ENCODE data around the gene GGT5. TPM values are rescaled to one million over a fixed set of nuclear protein-coding genes. Genes with fewer than 3 reads are reported as not detected.

The GGT5 gene
- total and polyA plus RNA-seq, 2 of the 13 experiments (the other 11 are each of a cell fraction or from before 2014, with no cell fraction given) = 0.69 to 3.1 TPM

DNA sequence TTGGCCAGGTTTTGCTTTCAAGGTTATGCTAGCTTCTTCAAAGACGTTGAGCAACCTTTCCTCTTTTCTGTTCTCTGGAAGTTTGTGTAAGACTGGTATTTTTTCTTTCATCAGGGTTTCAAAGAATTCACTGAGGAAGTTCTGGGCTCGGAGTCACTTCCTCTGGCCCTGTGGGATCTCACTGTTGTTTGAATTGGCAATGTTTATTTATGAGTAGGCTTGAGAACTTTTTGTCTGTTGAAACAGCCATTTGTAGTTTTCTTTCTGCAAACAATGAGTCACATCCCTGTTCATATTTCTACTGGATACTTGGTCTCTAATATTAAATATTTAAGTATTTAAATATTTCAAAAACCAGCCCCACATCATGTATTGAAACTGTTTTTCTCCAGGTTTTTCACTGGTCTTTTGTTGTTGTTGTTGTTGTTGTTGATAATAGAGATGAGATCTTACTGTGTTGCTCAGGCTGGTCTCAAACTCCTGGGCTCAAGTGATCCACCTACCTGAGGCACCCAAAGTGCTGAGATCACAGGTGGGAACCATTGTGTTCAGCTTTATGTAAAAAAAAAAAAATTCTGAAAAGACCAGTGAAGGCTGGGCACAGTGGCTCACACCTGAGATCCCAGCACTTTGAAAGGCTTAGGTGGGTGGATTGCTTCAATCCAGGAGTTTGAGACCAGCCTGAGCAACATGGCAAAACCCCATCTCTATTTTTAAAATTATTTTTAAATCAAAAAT is 36.7 kb downstream of the GGT5 start (continued):
- TF ChIP-seq YEATS2 (CRISPR knock-in tag; IDR thresholded peaks at IDR 0.05; ENCODE audit: borderline replicate concordance) (peak; percentile 58; the same call in 1 of the 2 replicates), MIER3 (CRISPR knock-in tag; IDR thresholded peaks at IDR 0.05; ENCODE audit: borderline replicate concordance) (peak; percentile 40; the same call in 1 of the 2 replicates), ELF1 (CRISPR knock-in tag; IDR thresholded peaks at IDR 0.05) (no peak), NR2F2 (IDR thresholded peaks at IDR 0.05; ENCODE audit: borderline replicate concordance, low read depth) (no peak), LCORL (IDR thresholded peaks at IDR 0.05) (no peak), LCORL (CRISPR knock-in tag; IDR thresholded peaks at IDR 0.05) (peak; percentile 62; the same call in 1 of the 2 replicates), RCOR2 (CRISPR knock-in tag; IDR thresholded peaks at IDR 0.05) (peak; percentile 62; the same call in 1 of the 2 replicates), MTA1 (CRISPR knock-in tag; IDR thresholded peaks at IDR 0.05; ENCODE audit: borderline replicate concordance) (no peak), ZBTB42 (CRISPR knock-in tag; IDR thresholded peaks at IDR 0.05) (no peak), ETV6 (CRISPR knock-in tag; conservative IDR thresholded peaks at IDR 0.05) (no peak), ZNF143 (CRISPR knock-in tag; IDR thresholded peaks at IDR 0.05) (no peak), ZNF776 (CRISPR knock-in tag; IDR thresholded peaks at IDR 0.05) (no peak), ATF1 (CRISPR knock-in tag; IDR thresholded peaks at IDR 0.05) (0 out of 2 replicates have a peak, but pooled peaks have one; percentile 24), TAF1 (CRISPR knock-in tag; IDR thresholded peaks at IDR 0.05) (no peak)
- TF ChIP-seq, protein P1, sequence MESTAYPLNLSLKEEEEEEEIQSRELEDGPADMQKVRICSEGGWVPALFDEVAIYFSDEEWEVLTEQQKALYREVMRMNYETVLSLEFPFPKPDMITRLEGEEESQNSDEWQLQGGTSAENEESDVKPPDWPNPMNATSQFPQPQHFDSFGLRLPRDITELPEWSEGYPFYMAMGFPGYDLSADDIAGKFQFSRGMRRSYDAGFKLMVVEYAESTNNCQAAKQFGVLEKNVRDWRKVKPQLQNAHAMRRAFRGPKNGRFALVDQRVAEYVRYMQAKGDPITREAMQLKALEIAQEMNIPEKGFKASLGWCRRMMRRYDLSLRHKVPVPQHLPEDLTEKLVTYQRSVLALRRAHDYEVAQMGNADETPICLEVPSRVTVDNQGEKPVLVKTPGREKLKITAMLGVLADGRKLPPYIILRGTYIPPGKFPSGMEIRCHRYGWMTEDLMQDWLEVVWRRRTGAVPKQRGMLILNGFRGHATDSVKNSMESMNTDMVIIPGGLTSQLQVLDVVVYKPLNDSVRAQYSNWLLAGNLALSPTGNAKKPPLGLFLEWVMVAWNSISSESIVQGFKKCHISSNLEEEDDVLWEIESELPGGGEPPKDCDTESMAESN (CRISPR knock-in tag; conservative IDR thresholded peaks at IDR 0.05) = 0 out of 2 replicates have a peak, but pooled peaks have one; percentile 27
- TF ChIP-seq, protein P2, sequence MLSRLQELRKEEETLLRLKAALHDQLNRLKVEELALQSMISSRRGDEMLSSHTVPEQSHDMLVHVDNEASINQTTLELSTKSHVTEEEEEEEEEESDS (CRISPR knock-in tag; IDR thresholded peaks at IDR 0.05; ENCODE audit: borderline replicate concordance) = no peak
- TF ChIP-seq, protein P3, sequence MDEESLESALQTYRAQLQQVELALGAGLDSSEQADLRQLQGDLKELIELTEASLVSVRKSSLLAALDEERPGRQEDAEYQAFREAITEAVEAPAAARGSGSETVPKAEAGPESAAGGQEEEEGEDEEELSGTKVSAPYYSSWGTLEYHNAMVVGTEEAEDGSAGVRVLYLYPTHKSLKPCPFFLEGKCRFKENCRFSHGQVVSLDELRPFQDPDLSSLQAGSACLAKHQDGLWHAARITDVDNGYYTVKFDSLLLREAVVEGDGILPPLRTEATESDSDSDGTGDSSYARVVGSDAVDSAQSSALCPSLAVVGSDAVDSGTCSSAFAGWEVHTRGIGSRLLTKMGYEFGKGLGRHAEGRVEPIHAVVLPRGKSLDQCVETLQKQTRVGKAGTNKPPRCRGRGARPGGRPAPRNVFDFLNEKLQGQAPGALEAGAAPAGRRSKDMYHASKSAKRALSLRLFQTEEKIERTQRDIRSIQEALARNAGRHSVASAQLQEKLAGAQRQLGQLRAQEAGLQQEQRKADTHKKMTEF (CRISPR knock-in tag; IDR thresholded peaks at IDR 0.05) = peak; percentile 78
- TF ChIP-seq, protein P4, sequence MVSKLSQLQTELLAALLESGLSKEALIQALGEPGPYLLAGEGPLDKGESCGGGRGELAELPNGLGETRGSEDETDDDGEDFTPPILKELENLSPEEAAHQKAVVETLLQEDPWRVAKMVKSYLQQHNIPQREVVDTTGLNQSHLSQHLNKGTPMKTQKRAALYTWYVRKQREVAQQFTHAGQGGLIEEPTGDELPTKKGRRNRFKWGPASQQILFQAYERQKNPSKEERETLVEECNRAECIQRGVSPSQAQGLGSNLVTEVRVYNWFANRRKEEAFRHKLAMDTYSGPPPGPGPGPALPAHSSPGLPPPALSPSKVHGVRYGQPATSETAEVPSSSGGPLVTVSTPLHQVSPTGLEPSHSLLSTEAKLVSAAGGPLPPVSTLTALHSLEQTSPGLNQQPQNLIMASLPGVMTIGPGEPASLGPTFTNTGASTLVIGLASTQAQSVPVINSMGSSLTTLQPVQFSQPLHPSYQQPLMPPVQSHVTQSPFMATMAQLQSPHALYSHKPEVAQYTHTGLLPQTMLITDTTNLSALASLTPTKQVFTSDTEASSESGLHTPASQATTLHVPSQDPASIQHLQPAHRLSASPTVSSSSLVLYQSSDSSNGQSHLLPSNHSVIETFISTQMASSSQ (IDR thresholded peaks at IDR 0.05; ENCODE audit: low read depth) = peak; percentile 34; the same call in 1 of the 2 replicates
- TF ChIP-seq, protein P4 (CRISPR knock-in tag; IDR thresholded peaks at IDR 0.05; ENCODE audit: borderline replicate concordance) = no peak
- TF ChIP-seq, protein P5, sequence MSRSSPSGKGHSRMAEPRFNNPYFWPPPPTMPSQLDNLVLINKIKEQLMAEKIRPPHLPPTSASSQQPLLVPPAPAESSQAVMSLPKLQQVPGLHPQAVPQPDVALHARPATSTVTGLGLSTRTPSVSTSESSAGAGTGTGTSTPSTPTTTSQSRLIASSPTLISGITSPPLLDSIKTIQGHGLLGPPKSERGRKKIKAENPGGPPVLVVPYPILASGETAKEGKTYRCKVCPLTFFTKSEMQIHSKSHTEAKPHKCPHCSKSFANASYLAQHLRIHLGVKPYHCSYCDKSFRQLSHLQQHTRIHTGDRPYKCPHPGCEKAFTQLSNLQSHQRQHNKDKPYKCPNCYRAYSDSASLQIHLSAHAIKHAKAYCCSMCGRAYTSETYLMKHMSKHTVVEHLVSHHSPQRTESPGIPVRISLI (CRISPR knock-in tag; IDR thresholded peaks at IDR 0.05; ENCODE audit: borderline replicate concordance) = 0 out of 2 replicates have a peak, but pooled peaks have one; percentile 14
- TF ChIP-seq, protein P6, sequence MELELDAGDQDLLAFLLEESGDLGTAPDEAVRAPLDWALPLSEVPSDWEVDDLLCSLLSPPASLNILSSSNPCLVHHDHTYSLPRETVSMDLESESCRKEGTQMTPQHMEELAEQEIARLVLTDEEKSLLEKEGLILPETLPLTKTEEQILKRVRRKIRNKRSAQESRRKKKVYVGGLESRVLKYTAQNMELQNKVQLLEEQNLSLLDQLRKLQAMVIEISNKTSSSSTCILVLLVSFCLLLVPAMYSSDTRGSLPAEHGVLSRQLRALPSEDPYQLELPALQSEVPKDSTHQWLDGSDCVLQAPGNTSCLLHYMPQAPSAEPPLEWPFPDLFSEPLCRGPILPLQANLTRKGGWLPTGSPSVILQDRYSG (CRISPR knock-in tag; IDR thresholded peaks at IDR 0.05) = no peak

All from HepG2 (cell line).